HG03378 (cell line): ENCODE data around the gene B4GALNT2.
"Not testable (repeated sequence)": the region's sequence is repeated elsewhere in the genome, so short reads cannot be mapped to it uniquely, and the experiment has no call there.

Experiments
- ATAC-seq: cut with Tn5 transposase; IDR thresholded peaks from one replicate; pipeline ENCODE4 v1.9.1; 2021; ENCODE audit warnings: mild to moderate bottlenecking, moderate library complexity; ENCODE audit not compliant: unreplicated experiment

The B4GALNT2 gene

GRCh38 chr17:49132699-49133364 is at the start of gene B4GALNT2:
Gene B4GALNT2 (plus strand): TSS chr17:49132769. CDS start chr17:49132793, 24 bp downstream.
- no peak for ATAC-seq

DNA sequence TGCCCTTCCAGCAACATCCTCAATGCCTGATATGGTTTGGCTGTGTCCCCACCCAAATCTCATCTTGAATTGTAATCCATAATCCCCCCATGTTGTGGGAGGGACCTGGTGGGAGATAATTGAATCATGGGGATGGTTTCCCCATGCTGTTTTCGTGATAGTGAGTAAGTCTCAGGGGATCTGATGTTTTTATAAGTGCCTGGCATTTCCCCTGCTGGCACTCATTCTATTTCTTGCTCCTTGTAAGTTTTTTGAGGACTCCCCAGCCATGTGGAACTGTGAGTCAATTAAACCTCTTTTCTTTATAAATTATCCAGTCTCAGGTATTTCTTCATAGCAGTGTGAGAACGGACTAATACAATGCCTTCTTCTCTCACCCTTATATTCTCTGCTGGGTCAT is 47.5 kb upstream of the B4GALNT2 start:
- not testable (repeated sequence) for ATAC-seq

DNA sequence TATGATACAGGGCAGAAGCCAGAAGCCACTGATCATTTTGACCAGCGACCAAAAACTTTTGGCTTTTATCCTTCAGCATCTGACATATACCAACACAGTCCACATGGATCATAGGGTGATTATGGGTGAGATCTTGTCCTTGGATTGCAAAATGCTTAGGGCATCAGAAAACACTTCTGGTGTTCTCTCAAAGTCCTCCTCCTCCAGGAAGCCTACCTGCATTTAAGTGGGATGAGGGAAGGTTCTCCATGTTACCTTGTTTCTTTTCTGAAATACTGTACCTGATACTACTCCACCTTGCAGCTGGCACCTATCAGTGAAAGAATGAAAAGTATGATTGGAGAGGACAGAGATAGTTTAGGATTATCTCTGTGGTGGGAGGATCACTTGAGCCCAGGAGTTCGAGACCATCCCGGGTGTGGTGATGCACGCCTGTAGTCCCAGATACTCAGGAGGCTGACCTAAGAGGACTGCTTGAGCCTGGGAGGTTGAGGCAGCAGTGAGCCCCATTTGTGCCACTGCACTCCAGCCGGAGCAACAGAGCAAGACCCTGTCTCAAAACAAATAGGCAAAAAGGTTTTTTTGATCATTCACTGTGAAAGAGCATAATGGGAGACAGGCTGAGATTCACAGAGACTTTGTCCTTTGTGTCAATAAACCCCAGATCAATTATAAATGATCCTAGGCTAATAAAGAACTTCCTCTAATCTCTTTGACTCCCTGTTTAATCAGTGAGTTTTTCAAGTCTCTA is 46.8 kb upstream of the B4GALNT2 start:
- ATAC-seq, result no peak

DNA sequence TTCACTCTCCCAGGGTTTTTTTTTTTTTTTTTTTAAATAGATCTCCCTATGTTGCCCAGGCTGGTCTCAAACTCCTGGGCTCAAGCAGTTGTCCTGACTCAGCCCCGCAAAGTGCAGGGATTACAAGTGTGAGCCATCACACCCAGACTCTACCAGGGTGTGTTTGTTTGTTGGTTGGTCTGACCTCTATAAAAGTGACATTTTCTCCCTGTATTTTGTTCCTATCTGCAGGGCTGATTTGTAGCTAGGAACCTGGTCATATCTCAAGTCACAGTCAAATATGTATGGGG is 46.3 kb upstream of the B4GALNT2 start:
- ATAC-seq, result no peak

DNA sequence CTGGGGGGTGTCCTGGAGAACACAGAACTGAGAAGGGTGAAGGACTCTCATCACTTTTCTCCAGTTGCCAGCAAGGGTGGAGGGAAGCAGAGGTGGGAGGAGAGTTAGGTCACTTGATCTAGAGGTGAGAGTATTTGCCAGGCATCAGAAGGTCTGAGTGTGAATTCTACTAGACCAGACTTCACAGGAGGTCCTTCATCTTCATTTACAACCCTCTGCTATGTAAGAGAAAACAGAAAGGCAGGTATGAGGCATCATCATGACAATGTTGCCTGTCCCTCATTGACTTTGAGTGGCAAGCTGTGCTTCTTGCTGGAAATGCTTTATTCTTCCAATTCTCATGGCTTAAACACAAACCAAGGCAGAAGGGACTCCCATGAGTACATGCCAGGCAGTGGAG is 45.9 kb upstream of the B4GALNT2 start:
- ATAC-seq, result no peak

- no peak for ATAC-seq
Observed at GRCh38 chr17:49089094-49089493, 43.5 kb upstream of the B4GALNT2 start.

DNA sequence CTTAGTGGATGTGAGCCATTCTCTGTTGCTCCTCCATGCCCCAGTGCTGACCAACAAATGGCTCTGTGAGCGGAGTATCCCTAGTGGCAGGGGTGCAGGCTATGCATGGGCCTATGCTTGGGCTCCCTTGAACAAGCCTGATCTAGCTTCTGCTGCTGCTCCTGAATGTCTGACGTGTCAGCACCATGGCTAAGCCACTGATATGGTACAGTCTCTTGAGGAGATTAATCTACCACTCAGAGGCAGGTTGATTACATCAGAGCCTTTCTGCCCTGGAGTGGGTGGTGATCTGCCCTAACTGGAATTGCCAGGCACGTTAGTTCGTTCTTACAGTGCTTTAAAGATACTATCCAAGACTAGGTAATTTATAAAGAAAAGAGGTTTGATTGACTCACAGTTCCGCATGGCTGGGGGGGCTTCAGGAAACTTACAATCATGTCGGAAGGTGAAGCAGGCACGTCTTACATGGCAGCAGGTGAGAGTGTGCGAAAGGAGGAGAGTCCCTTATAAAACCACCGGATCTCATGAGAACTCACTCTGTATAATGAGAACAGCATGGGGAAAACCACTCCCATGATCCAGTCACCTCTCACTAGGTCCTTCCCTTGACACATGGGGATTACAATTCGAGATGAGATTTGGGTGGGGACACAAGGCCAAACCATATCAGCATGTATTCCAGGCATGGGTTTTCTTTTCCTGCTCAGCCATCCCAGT is 41.5 kb upstream of the B4GALNT2 start:
- ATAC-seq, result no peak

GRCh38 chr17:49093131-49093530 is 39.4 kb upstream of the B4GALNT2 start:
- no peak for ATAC-seq

DNA sequence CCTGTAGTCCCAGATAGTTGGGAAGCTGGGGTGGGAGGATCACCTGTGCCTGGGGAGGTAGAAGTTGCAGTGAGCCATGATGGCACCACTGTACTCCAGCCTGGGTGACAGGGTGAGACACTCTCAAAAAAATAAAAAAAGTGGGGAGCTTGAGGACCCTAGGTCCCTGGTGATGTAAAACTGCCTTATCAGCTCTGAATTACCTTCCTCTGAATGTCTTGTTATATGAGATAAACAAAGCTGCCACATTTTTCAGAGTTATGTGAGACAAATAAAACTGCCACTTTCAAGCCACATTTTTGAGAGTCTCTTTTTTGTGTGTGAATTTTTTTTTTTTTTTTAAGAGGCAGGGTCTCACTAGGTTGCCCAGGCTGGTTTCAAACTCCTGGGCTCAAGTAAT is 32.0 kb upstream of the B4GALNT2 start:
- ATAC-seq, result no peak

GRCh38 chr17:49101054-49101534 is 31.5 kb upstream of the B4GALNT2 start:
- no peak for ATAC-seq

DNA sequence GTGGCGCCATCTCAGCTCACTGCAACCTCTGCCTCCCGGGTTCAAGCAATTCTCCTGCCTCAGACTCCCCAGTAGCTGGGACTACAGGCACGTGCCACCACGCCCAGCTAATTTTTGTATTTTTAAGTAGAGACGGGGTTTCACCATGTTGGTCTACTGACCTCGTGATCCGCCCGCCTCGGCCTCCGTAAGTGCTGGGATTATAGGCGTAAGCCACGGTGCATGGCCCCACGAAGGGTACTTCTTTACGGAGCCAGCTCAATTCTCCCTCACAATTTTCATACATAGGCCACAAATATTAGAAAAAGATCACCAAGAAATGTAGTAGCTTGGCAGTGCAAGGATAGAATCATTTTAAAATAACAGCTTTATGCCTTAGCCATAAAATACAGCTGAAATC is 29.2 kb upstream of the B4GALNT2 start:
- ATAC-seq, result not testable (repeated sequence)

DNA sequence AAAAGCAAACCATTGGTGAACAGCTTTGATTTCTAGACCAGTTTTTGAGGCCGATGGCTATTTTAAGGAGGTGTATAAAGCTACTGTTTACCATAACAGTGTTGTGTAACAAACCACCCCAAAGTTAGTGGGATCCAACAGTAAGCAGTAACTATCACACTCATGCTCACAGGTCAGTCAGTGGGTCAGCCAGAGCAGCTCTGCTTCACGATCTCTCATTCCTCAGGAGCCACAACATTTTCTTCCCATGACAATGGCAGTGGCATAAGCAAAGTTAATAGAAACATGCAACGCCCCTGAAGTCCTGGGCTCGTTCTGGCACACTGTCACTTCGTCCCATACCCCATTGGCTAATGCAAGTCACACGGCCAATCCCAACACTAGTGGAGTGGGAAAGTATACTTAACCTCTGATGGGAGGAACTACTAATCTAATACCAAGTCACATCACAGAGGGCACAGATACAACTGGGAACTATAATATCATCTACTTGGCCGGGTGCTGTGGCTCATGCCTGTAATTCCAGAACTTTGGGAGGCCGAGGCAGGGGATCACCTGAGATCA is 28.0 kb upstream of the B4GALNT2 start:
- no peak for ATAC-seq

GRCh38 chr17:49106321-49107210 is 26.0 kb upstream of the B4GALNT2 start:
- no peak for ATAC-seq

- no peak for ATAC-seq
Observed at GRCh38 chr17:49107211-49107557, 25.4 kb upstream of the B4GALNT2 start.

GRCh38 chr17:49108318-49108717 is 24.3 kb upstream of the B4GALNT2 start:
- ATAC-seq, result no peak

GRCh38 chr17:49110509-49110908 is 22.1 kb upstream of the B4GALNT2 start:
- ATAC-seq, result no peak

- no peak for ATAC-seq
Observed at GRCh38 chr17:49111934-49112333, 20.6 kb upstream of the B4GALNT2 start.

- no peak for ATAC-seq
Observed at GRCh38 chr17:49112936-49113335, 19.6 kb upstream of the B4GALNT2 start.

DNA sequence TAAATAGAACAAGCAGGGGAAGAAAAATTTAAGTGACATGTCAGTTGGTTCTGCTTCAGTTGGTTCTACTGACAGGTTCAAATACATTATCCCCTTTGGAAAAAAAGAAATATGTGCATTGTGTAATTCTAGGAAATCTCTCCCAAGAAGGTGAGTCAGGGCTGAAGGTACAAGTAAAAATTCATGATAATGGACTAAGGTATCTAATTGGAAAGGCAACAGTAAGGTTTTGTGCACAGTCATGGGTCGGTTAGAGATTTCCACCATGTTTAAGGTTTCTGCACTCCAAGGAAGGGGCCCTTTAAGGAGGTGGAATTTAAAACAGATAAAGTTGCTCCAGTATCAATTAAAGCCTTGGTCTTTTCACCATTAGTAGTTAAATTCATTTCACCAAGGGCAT is 17.9 kb upstream of the B4GALNT2 start:
- no peak for ATAC-seq

- no peak for ATAC-seq
Observed at GRCh38 chr17:49117587-49118230, 14.9 kb upstream of the B4GALNT2 start.
